Spleen (tissue), 7 donors: ENCODE results near the gene GRIK5.

Experiments
- POLR2A ChIP-seq, 3 donors: fragments of 450-650 bp; IDR thresholded peaks; one replicate each; pipeline ENCODE4 v1.5.1; 2017; ENCODE audit warnings: antibody characterized with exemption in 3 of 3, mild to moderate bottlenecking in 1 of 3
- POLR2AphosphoS5 ChIP-seq, 3 donors: sonication (generic); formaldehyde crosslinking; IDR thresholded peaks; one replicate each; pipeline ENCODE4 v1.5.1; 2017; ENCODE audit warnings: antibody characterized with exemption in 3 of 3
- TF ChIP-seq, protein P1 (sequence below), 11 experiments: fragments of 200-600 bp in 7 of 11; fragments of 450-650 bp in 4 of 11; sonication (generic) in 4 of 11; IDR thresholded peaks in 8 of 11; conservative IDR thresholded peaks in 3 of 11; 1 replicate in 7 of 11; 2 replicates in 4 of 11; pipeline versions ENCODE4 v1.4.0 to v1.8.0; 2016 to 2021; ENCODE audit warnings: antibody characterized with exemption in 11 of 11, inconsistent platforms in 4 of 11, mild to moderate bottlenecking in 1 of 11
- donor health status: DM: no; HTN: no; CAD: no; lungs with moderate emphysema.
- donor health status: DM: no; HTN: no; CAD: no.
- donor health status: DM: no; HTN: no; CAD: no.

DNA sequence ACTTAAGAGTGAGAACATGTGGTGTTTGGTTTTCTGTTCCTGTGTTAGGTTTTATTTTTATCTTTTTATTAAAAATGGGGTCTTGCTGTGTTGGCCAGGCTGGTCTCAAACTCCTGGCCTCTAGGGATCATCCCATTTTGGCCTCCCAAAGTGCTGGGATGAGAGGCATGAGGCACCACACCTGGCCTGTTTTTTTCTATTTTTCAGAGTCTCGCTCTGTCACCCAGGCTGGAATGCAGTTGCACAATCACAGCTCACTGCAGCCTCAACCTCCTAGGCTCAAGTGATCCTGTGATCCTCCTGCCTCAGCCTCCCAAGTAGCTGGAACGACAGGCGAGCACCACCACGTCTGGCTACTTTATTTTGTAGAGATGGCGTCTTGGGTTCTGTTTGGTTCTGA, 13.5 kb upstream of the GRIK5 start:
- TF ChIP-seq POLR2AphosphoS5 (IDR thresholded peaks at IDR 0.05) (no peak), POLR2A (IDR thresholded peaks at IDR 0.05) (no peak)
- TF ChIP-seq, protein P1, sequence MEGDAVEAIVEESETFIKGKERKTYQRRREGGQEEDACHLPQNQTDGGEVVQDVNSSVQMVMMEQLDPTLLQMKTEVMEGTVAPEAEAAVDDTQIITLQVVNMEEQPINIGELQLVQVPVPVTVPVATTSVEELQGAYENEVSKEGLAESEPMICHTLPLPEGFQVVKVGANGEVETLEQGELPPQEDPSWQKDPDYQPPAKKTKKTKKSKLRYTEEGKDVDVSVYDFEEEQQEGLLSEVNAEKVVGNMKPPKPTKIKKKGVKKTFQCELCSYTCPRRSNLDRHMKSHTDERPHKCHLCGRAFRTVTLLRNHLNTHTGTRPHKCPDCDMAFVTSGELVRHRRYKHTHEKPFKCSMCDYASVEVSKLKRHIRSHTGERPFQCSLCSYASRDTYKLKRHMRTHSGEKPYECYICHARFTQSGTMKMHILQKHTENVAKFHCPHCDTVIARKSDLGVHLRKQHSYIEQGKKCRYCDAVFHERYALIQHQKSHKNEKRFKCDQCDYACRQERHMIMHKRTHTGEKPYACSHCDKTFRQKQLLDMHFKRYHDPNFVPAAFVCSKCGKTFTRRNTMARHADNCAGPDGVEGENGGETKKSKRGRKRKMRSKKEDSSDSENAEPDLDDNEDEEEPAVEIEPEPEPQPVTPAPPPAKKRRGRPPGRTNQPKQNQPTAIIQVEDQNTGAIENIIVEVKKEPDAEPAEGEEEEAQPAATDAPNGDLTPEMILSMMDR (IDR thresholded peaks at IDR 0.05 in 8 of 11, conservative IDR thresholded peaks at IDR 0.05 in 3 of 11) = no peak
